ENCODE data around the gene C10orf90.
"Not testable (repeated sequence)": the region's sequence is repeated elsewhere in the genome, so short reads cannot be mapped to it uniquely, and the experiment has no call there.

C10orf90 gene

GRCh38 chr10:126384269-126384873 is 286.1 kb downstream of the C10orf90 start:
- DNase-seq = no peak

GRCh38 chr10:126380352-126381076 is 290.0 kb downstream of the C10orf90 start:
- no peak for DNase-seq

- DNase-seq = not testable (repeated sequence)
These were observed 291.3 kb downstream of the C10orf90 start for GRCh38 chr10:126379166-126379565.

- DNase-seq = no peak
These were observed 293.5 kb downstream of the C10orf90 start for GRCh38 chr10:126376956-126377355.

- no peak for DNase-seq
These were observed 294.5 kb downstream of the C10orf90 start for GRCh38 chr10:126375926-126376554.

- DNase-seq = no peak
These were observed 295.2 kb downstream of the C10orf90 start for GRCh38 chr10:126375299-126375698.

Measured in hematopoietic multipotent progenitor cell treated with erythropoietin and hydrocortisone succinate and interleukin-3 and kit ligand, for 4 days (in vitro differentiated cells).